DOHH2 (cell line): Measurements from ENCODE around the gene SFRP5.

Experiments
- CTCF ChIP-seq: fragments of 200-600 bp; sonication (generic); IDR thresholded peaks from one replicate; pipeline ENCODE4 v1.5.1; 2014; ENCODE audit warnings: antibody characterized with exemption, mild to moderate bottlenecking, low read depth, low read length; ENCODE audit not compliant: poor library complexity, severe bottlenecking
- EZH2phosphoT487 ChIP-seq: fragments of 200-600 bp; sonication (generic); IDR thresholded peaks from 2 replicates; pipeline ENCODE4 v1.6.1; 2017; ENCODE audit warnings: borderline replicate concordance, mild to moderate bottlenecking, antibody characterized with exemption, low read length, moderate library complexity, mixed read lengths

- TF ChIP-seq CTCF (no peak), EZH2phosphoT487 (no peak)
These were observed 27.3 kb upstream of the SFRP5 start for GRCh38 chr10:97798958-97799610.
